Spleen (tissue), 7 donors: ENCODE data around the gene DLEC1.

Experiments
- CTCF ChIP-seq, 11 experiments: fragments of 200-600 bp in 7 of 11; fragments of 450-650 bp in 4 of 11; sonication (generic) in 4 of 11; IDR thresholded peaks in 8 of 11; conservative IDR thresholded peaks in 3 of 11; 1 replicate in 7 of 11; 2 replicates in 4 of 11; pipeline versions ENCODE4 v1.4.0 to v1.8.0; 2016 to 2021; ENCODE audit warnings: antibody characterized with exemption in 11 of 11, inconsistent platforms in 4 of 11, mild to moderate bottlenecking in 1 of 11
- POLR2A ChIP-seq, 3 donors: fragments of 450-650 bp; IDR thresholded peaks; one replicate each; pipeline ENCODE4 v1.5.1; 2017; ENCODE audit warnings: antibody characterized with exemption in 3 of 3, mild to moderate bottlenecking in 1 of 3
- donor health status: DM: no; HTN: no; CAD: no; lungs with moderate emphysema.
- donor health status: DM: no; HTN: no; CAD: no.
- donor health status: DM: no; HTN: no; CAD: no.

- TF ChIP-seq CTCF (IDR thresholded peaks at IDR 0.05 in 8 of 11, conservative IDR thresholded peaks at IDR 0.05 in 3 of 11) = peak in 6 of 11 experiments; percentile 4 to 40 (median 28)
- TF ChIP-seq POLR2A (IDR thresholded peaks at IDR 0.05) = no peak
These were observed 872 bp downstream of the DLEC1 start for GRCh38 chr3:38039899-38040261.
